H9 (cell line): ENCODE measurements around the gene RYR3. TPM values are rescaled to one million over a fixed set of nuclear protein-coding genes. Genes with fewer than 3 reads are reported as not detected.

Source experiments
- DNase-seq: peaks from one replicate; pipeline ENCODE4 v3.0.0-alpha.2; 2017
- H2AFZ ChIP-seq: one replicate; pipeline ENCODE4 v1.6.1; 2013; ENCODE audit warnings: mild to moderate bottlenecking, low read length, control low read depth, moderate library complexity
- H2AK5ac ChIP-seq: 2 replicates; pipeline ENCODE4 v1.6.1; 2013; ENCODE audit warnings: low read length, control low read depth, mixed read lengths; ENCODE audit not compliant: insufficient read length
- H2BK120ac ChIP-seq: one replicate; pipeline ENCODE4 v1.6.1; 2013; ENCODE audit warnings: low read depth, mild to moderate bottlenecking, low read length, control low read depth, inconsistent platforms; ENCODE audit not compliant: poor library complexity, severe bottlenecking
- H2BK12ac ChIP-seq: 2 replicates; pipeline ENCODE4 v1.6.1; 2013; ENCODE audit warnings: low read length, control low read depth, mixed read lengths, low read depth; ENCODE audit not compliant: insufficient read length
- H2BK15ac ChIP-seq: 2 replicates; pipeline ENCODE4 v1.6.1; 2013; ENCODE audit warnings: low read depth, low read length, control low read depth
- H2BK20ac ChIP-seq: one replicate; pipeline ENCODE4 v1.6.1; 2013; ENCODE audit warnings: low read depth, mild to moderate bottlenecking, low read length, control low read depth, inconsistent platforms; ENCODE audit not compliant: poor library complexity, severe bottlenecking
- H2BK5ac ChIP-seq: 2 replicates; pipeline ENCODE4 v1.6.1; 2013; ENCODE audit warnings: low read length, control low read depth, mixed read lengths; ENCODE audit not compliant: insufficient read length
- H3K14ac ChIP-seq: 2 replicates; pipeline ENCODE4 v1.6.1; 2013; ENCODE audit warnings: low read length, control low read depth; ENCODE audit not compliant: insufficient read depth
- H3K18ac ChIP-seq: 2 replicates; pipeline ENCODE4 v1.6.1; 2013; ENCODE audit warnings: low read depth, mild to moderate bottlenecking, mixed read lengths, low read length, control low read depth; ENCODE audit not compliant: insufficient read length
- H3K23ac ChIP-seq: 2 replicates; pipeline ENCODE4 v1.6.1; 2013; ENCODE audit warnings: low read length, control low read depth, mixed read lengths, low read depth; ENCODE audit not compliant: insufficient read length
- H3K23me2 ChIP-seq: 2 replicates; pipeline ENCODE4 v1.6.1; 2013; ENCODE audit warnings: low read depth, mild to moderate bottlenecking, mixed read lengths, low read length, control low read depth; ENCODE audit not compliant: insufficient read length, poor library complexity, severe bottlenecking
- H3K27ac ChIP-seq: 2 replicates; pipeline ENCODE4 v1.5.1; 2013; ENCODE audit warnings: low read length, control low read depth, mixed read lengths, low read depth; ENCODE audit not compliant: insufficient read length
- H3K27me3 ChIP-seq: 2 replicates; pipeline ENCODE4 v1.6.1; 2013; ENCODE audit warnings: low read length, control low read depth, inconsistent platforms; ENCODE audit not compliant: insufficient read depth
- H3K4ac ChIP-seq: 2 replicates; pipeline ENCODE4 v1.6.1; 2013; ENCODE audit warnings: low read depth, mild to moderate bottlenecking, control low read depth, inconsistent platforms, low read length, moderate library complexity
- H3K4me1 ChIP-seq: 2 replicates; pipeline ENCODE4 v1.6.1; 2013; ENCODE audit warnings: low read length, control low read depth, inconsistent platforms; ENCODE audit not compliant: insufficient read depth
- H3K4me2 ChIP-seq: 2 replicates; pipeline ENCODE4 v1.6.1; 2013; ENCODE audit warnings: low read length, control low read depth, mixed read lengths; ENCODE audit not compliant: insufficient read length, insufficient read depth
- H3K56ac ChIP-seq: 2 replicates; pipeline ENCODE4 v1.6.1; 2013; ENCODE audit warnings: low read depth, mild to moderate bottlenecking, mixed read lengths, low read length, control low read depth; ENCODE audit not compliant: insufficient read length
- H3K79me1 ChIP-seq: 2 replicates; pipeline ENCODE4 v1.6.1; 2013; ENCODE audit warnings: low read depth, mild to moderate bottlenecking, moderate library complexity, low read length, control low read depth, inconsistent platforms; ENCODE audit not compliant: insufficient read depth, poor library complexity, severe bottlenecking
- H3K79me2 ChIP-seq: 2 replicates; pipeline ENCODE4 v1.6.1; 2013; ENCODE audit warnings: low read length, control low read depth, inconsistent platforms; ENCODE audit not compliant: insufficient read depth
- H3K9ac ChIP-seq: 2 replicates; pipeline ENCODE4 v1.6.1; 2013; ENCODE audit warnings: low read length, control low read depth, mixed read lengths; ENCODE audit not compliant: insufficient read length; ENCODE audit errors: extremely low read depth
- H3K9me3 ChIP-seq: one replicate; pipeline ENCODE4 v1.6.1; 2013; ENCODE audit warnings: low read depth, low read length, inconsistent platforms; ENCODE audit not compliant: control insufficient read depth
- H3T11ph ChIP-seq: one replicate; pipeline ENCODE4 v1.6.1; 2013; ENCODE audit warnings: mild to moderate bottlenecking, low read length, control low read depth, inconsistent platforms
- H4K20me1 ChIP-seq: one replicate; pipeline ENCODE4 v1.6.1; 2013; ENCODE audit not compliant: control insufficient read depth, insufficient read length, insufficient read depth
- H4K5ac ChIP-seq: 2 replicates; pipeline ENCODE4 v1.6.1; 2013; ENCODE audit warnings: low read depth, mild to moderate bottlenecking, mixed read lengths, low read length, control low read depth; ENCODE audit not compliant: insufficient read length
- H4K8ac ChIP-seq: replicated peaks from 2 replicates; pipeline ENCODE4 v1.6.1; 2013; ENCODE audit warnings: low read length, control low read depth, mixed read lengths, low read depth; ENCODE audit not compliant: insufficient read length
- H4K91ac ChIP-seq: 2 replicates; pipeline ENCODE4 v1.6.1; 2013; ENCODE audit warnings: low read depth, mild to moderate bottlenecking, moderate library complexity, mixed read lengths, low read length, control low read depth; ENCODE audit not compliant: insufficient read length
- H3K27ac Mint-ChIP-seq, 3 experiments: 2 replicates in 2 of 3; 3 replicates in 1 of 3; pipeline ENCODE4 v1.8.0; 2020 to 2021; ENCODE audit warnings: mixed read lengths in 3 of 3, mild to moderate bottlenecking in 1 of 3, moderate library complexity in 1 of 3
- H3K27me3 Mint-ChIP-seq: 2 replicates; pipeline ENCODE4 v1.8.0; 2021; ENCODE audit warnings: low read depth, mild to moderate bottlenecking, moderate library complexity, mixed read lengths
- H3K36me3 Mint-ChIP-seq, 3 experiments: 2 replicates in 2 of 3; 3 replicates in 1 of 3; pipeline ENCODE4 v1.8.0; 2020 to 2021; ENCODE audit warnings: low read depth in 3 of 3, mixed read lengths in 3 of 3; ENCODE audit not compliant: insufficient read depth in 1 of 3
- H3K4me1 Mint-ChIP-seq, 2 experiments: 2 replicates each; pipeline ENCODE4 v1.8.0; 2020; ENCODE audit warnings: mixed read lengths in 2 of 2
- H3K4me3 Mint-ChIP-seq, 2 experiments: 2 replicates in 1 of 2; 3 replicates in 1 of 2; pipeline ENCODE4 v1.8.0; 2020 to 2021; ENCODE audit warnings: mild to moderate bottlenecking in 2 of 2, mixed read lengths in 2 of 2, moderate library complexity in 1 of 2
- H3K9me3 Mint-ChIP-seq, 2 experiments: 2 replicates in 1 of 2; 3 replicates in 1 of 2; pipeline ENCODE4 v1.8.0; 2020; ENCODE audit warnings: mild to moderate bottlenecking in 2 of 2, mixed read lengths in 2 of 2, moderate library complexity in 1 of 2
- WGBS: extraction: QIAGEN DNeasy Blood & Tissue Kit; methylation state at CpG from one replicate; pipeline ENCODE4 v1.1.7; 2013; ENCODE audit warnings: missing lambda C conversion rate, low lambda C conversion rate, mixed read lengths; ENCODE audit not compliant: insufficient read length; ENCODE audit errors: extremely low coverage; 5-methylcytosine and 5-hydroxymethylcytosine counted together
- total RNA-seq: library from RNA; stranded (reverse); gene quantifications from 2 replicates; pipeline ENCODE4 v1.2.1, GENCODE V29; 2021
- TF ChIP-seq, protein P1 (sequence below): fragments of 200-600 bp; sonication (generic); conservative IDR thresholded peaks from 3 replicates; pipeline ENCODE4 v1.8.0; 2021; ENCODE audit warnings: antibody characterized with exemption, mild to moderate bottlenecking

The RYR3 gene
- total RNA-seq, 1 experiment from 2014 or later: 0.85 TPM

DNA sequence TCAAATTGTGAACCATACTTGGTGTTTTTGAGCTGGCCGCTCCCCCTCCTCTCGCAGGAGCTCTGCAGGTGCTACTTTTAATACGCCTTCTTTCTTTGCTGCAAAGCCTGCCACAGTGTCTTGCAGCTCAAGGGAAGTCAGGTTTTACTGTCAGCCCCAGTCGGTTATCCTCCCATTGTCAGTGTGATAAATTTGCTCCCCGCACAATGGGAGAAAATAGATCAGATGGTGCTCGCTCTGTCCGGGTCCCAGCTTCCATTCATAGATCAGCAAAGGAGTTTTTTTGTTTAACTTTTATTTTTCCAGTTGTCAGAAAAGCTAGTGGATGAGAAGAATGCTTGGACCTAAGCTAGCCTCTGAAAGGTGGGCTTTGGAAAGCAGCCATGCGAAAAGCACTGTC is 207.7 kb downstream of the RYR3 start:
- Histone ChIP-seq H2BK15ac (no peak overlapping the region), H2BK20ac (no peak overlapping the region), H3K4ac (no peak overlapping the region), H3T11ph (no peak overlapping the region), H3K79me2 (no peaks in the 10 kb centered on the region), H4K91ac (no peak overlapping the region), H3K9me3 (no peaks in the 10 kb centered on the region), H3K4me1 (no peaks in the 10 kb centered on the region), H3K18ac (no peak overlapping the region), H3K14ac (no peak overlapping the region), H2AK5ac (no peak overlapping the region), H3K27ac (no peak overlapping the region), H3K9ac (no peak overlapping the region), H2BK12ac (no peak overlapping the region), H3K23ac (no peak overlapping the region), H3K4me2 (no peak overlapping the region), H4K8ac (no peak overlapping the region), H4K5ac (no peak overlapping the region), H3K27me3 (no peaks in the 10 kb centered on the region), H2AFZ (no peak overlapping the region), H3K56ac (no peak overlapping the region), H2BK5ac (no peak overlapping the region), H2BK120ac (no peak overlapping the region), H3K79me1 (no peaks in the 10 kb centered on the region), H4K20me1 (no peaks in the 10 kb centered on the region), H3K23me2 (no peaks in the 10 kb centered on the region)
- TF ChIP-seq, protein P1, sequence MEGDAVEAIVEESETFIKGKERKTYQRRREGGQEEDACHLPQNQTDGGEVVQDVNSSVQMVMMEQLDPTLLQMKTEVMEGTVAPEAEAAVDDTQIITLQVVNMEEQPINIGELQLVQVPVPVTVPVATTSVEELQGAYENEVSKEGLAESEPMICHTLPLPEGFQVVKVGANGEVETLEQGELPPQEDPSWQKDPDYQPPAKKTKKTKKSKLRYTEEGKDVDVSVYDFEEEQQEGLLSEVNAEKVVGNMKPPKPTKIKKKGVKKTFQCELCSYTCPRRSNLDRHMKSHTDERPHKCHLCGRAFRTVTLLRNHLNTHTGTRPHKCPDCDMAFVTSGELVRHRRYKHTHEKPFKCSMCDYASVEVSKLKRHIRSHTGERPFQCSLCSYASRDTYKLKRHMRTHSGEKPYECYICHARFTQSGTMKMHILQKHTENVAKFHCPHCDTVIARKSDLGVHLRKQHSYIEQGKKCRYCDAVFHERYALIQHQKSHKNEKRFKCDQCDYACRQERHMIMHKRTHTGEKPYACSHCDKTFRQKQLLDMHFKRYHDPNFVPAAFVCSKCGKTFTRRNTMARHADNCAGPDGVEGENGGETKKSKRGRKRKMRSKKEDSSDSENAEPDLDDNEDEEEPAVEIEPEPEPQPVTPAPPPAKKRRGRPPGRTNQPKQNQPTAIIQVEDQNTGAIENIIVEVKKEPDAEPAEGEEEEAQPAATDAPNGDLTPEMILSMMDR: no peak
- H3K9me3 Mint-ChIP-seq: no peaks in the 10 kb centered on the region; a peak in 1 of 5 replicates
- no peak overlapping the region for H3K4me3 Mint-ChIP-seq
- DNase-seq: no peak
- H3K4me1 Mint-ChIP-seq: peaks cover 2% of the 10 kb centered on the region in 2 experiments; a peak in 2 of 4 replicates
- WGBS: no CpG with 5 or more reads among the region's 8 CpGs
- H3K27ac Mint-ChIP-seq: no peak overlapping the region
- H3K36me3 Mint-ChIP-seq: no peaks in the 10 kb centered on the region
- H3K27me3 Mint-ChIP-seq: no peaks in the 10 kb centered on the region
